CD1c-positive myeloid dendritic cell (primary cell): ENCODE measurements around the gene VPS8.
"Not testable (repeated sequence)": the region's sequence is repeated elsewhere in the genome, so short reads cannot be mapped to it uniquely, and the experiment has no call there.

Experiments used
- DNase-seq: peaks from one replicate; pipeline ENCODE4 v3.0.0-alpha.2; 2016; ENCODE audit errors: extremely low spot score

The VPS8 gene

GRCh38 chr3:184919651-184920050 is 107.7 kb downstream of the VPS8 start:
- DNase-seq, result no peak

GRCh38 chr3:184924547-184924946 is 112.6 kb downstream of the VPS8 start:
- DNase-seq, result no peak

- no peak for DNase-seq
These were observed 115.9 kb downstream of the VPS8 start for GRCh38 chr3:184927796-184928315.

- DNase-seq, result no peak
These were observed 120.8 kb downstream of the VPS8 start for GRCh38 chr3:184932777-184933176.

- no peak for DNase-seq
These were observed 125.6 kb downstream of the VPS8 start for GRCh38 chr3:184937611-184938010.

- no peak for DNase-seq
These were observed 129.4 kb downstream of the VPS8 start for GRCh38 chr3:184941408-184941807.

- no peak for DNase-seq
These were observed 130.8 kb downstream of the VPS8 start for GRCh38 chr3:184942735-184943134.

GRCh38 chr3:184944241-184944640 is 132.3 kb downstream of the VPS8 start:
- DNase-seq, result no peak

- no peak for DNase-seq
These were observed 134.1 kb downstream of the VPS8 start for GRCh38 chr3:184945886-184946625.

- DNase-seq, result no peak
These were observed 135.0 kb downstream of the VPS8 start for GRCh38 chr3:184946917-184947316.

GRCh38 chr3:184949251-184949965 is 137.4 kb downstream of the VPS8 start:
- no peak for DNase-seq

GRCh38 chr3:184950816-184951215 is 138.8 kb downstream of the VPS8 start:
- DNase-seq, result not testable (repeated sequence)

- no peak for DNase-seq
These were observed 140.7 kb downstream of the VPS8 start for GRCh38 chr3:184952671-184953070.

GRCh38 chr3:184953401-184953800 is 141.4 kb downstream of the VPS8 start:
- no peak for DNase-seq

GRCh38 chr3:184954251-184954650 is 142.3 kb downstream of the VPS8 start:
- no peak for DNase-seq

- DNase-seq, result not testable (repeated sequence)
These were observed 142.9 kb downstream of the VPS8 start for GRCh38 chr3:184954851-184955250.

- no peak for DNase-seq
These were observed 153.9 kb downstream of the VPS8 start for GRCh38 chr3:184965639-184966430.

- DNase-seq, result no peak
These were observed 156.1 kb downstream of the VPS8 start for GRCh38 chr3:184968115-184968514.

- DNase-seq, result no peak
These were observed 158.2 kb downstream of the VPS8 start for GRCh38 chr3:184970186-184970585.

GRCh38 chr3:184977796-184978195 is 165.8 kb downstream of the VPS8 start:
- DNase-seq, result no peak

- no peak for DNase-seq
These were observed 169.1 kb downstream of the VPS8 start for GRCh38 chr3:184981071-184981470.

GRCh38 chr3:184982076-184982475 is 170.1 kb downstream of the VPS8 start:
- no peak for DNase-seq
